ENCODE measurements around the gene IFT172. TPM values are rescaled to one million over a fixed set of nuclear protein-coding genes. Genes with fewer than 3 reads are reported as not detected.

Gene IFT172
- total RNA-seq, 2 experiments from 2014 or later = 13.9 to 26.8 TPM

- no TSS peak for BruUV-seq (replicated peaks)
- Histone ChIP-seq H3K79me2 (ENCODE audit: insufficient read depth, low read depth, low read length) (no peaks in the 10 kb centered on the region), H2AFZ (ENCODE audit: low read length) (no peak overlapping the region), H3K36me3 (ENCODE audit: insufficient read depth, low read length) (peaks cover 20% of the 10 kb centered on the region; the same call in 1 of the 2 replicates), H4K20me1 (ENCODE audit: insufficient read depth, low read length) (no peaks in the 10 kb centered on the region), H3K4me3 (ENCODE audit: low read depth, low read length, poor library complexity, severe bottlenecking) (no peak overlapping the region), H3K9me2 (ENCODE audit: insufficient read depth, low read length) (no peaks in the 10 kb centered on the region), H3K27ac (ENCODE audit: low read depth, low read length, poor library complexity, severe bottlenecking) (no peak overlapping the region), H3K4me1 (ENCODE audit: insufficient read depth, low read length, poor library complexity, severe bottlenecking) (no peaks in the 10 kb centered on the region), H3K9me3 (ENCODE audit: low read length) (no peaks in the 10 kb centered on the region), H3K4me2 (ENCODE audit: low read length) (no peak overlapping the region)
- ChIA-PET POLR2A (interaction anchor here (0.6 kb wide), 1 partner anchor 10 kb away, joined by 3 read pairs; no protein-coding TSS in a partner anchor), CTCF (ENCODE audit: unreplicated experiment) (no interaction called here)
- DNase-seq (ENCODE audit: low spot score) = no peak
- intact Hi-C loops (cut with micrococcal nuclease; ENCODE audit: unreplicated experiment) = no loop called here
- TF ChIP-seq, protein P1, sequence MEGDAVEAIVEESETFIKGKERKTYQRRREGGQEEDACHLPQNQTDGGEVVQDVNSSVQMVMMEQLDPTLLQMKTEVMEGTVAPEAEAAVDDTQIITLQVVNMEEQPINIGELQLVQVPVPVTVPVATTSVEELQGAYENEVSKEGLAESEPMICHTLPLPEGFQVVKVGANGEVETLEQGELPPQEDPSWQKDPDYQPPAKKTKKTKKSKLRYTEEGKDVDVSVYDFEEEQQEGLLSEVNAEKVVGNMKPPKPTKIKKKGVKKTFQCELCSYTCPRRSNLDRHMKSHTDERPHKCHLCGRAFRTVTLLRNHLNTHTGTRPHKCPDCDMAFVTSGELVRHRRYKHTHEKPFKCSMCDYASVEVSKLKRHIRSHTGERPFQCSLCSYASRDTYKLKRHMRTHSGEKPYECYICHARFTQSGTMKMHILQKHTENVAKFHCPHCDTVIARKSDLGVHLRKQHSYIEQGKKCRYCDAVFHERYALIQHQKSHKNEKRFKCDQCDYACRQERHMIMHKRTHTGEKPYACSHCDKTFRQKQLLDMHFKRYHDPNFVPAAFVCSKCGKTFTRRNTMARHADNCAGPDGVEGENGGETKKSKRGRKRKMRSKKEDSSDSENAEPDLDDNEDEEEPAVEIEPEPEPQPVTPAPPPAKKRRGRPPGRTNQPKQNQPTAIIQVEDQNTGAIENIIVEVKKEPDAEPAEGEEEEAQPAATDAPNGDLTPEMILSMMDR (conservative IDR thresholded peaks at IDR 0.05; ENCODE audit: low read length) = no peak
- no peak for TF ChIP-seq EZH2phosphoT487 (IDR thresholded peaks at IDR 0.05; ENCODE audit: borderline replicate concordance, low read depth, low read length)
These were observed 43.5 kb downstream of the IFT172 start for GRCh38 chr2:27446057-27446456.

GRCh38 chr2:27445615-27446014, 43.9 kb downstream of the IFT172 start:
- H3K9me2 ChIP-seq (ENCODE audit: insufficient read depth, low read length) = no peaks in the 10 kb centered on the region
- no peaks in the 10 kb centered on the region for H4K20me1 ChIP-seq (ENCODE audit: insufficient read depth, low read length)
- no peak for DNase-seq (ENCODE audit: low spot score)
- no peaks in the 10 kb centered on the region for H3K9me3 ChIP-seq (ENCODE audit: low read length)
- H3K36me3 ChIP-seq (ENCODE audit: insufficient read depth, low read length) = peaks cover 24% of the 10 kb centered on the region; the same call in 1 of the 2 replicates
- intact Hi-C loops (cut with micrococcal nuclease; ENCODE audit: unreplicated experiment) = no loop called here
- no peak overlapping the region for H3K27ac ChIP-seq (ENCODE audit: low read depth, low read length, poor library complexity, severe bottlenecking)
- H3K4me1 ChIP-seq (ENCODE audit: insufficient read depth, low read length, poor library complexity, severe bottlenecking) = no peaks in the 10 kb centered on the region
- H2AFZ ChIP-seq (ENCODE audit: low read length) = no peak overlapping the region
- no peak for TF ChIP-seq EZH2phosphoT487 (IDR thresholded peaks at IDR 0.05; ENCODE audit: borderline replicate concordance, low read depth, low read length)
- H3K79me2 ChIP-seq (ENCODE audit: insufficient read depth, low read depth, low read length) = no peaks in the 10 kb centered on the region
- CTCF ChIA-PET (ENCODE audit: unreplicated experiment) = no interaction called here
- no peak overlapping the region for H3K4me2 ChIP-seq (ENCODE audit: low read length)
- H3K4me3 ChIP-seq (ENCODE audit: low read depth, low read length, poor library complexity, severe bottlenecking) = no peak overlapping the region
- POLR2A ChIA-PET = interaction anchor here (0.7 kb wide), 1 partner anchor 26 kb away, joined by 3 read pairs; no protein-coding TSS in a partner anchor
- BruUV-seq (replicated peaks) = no TSS peak

DNA sequence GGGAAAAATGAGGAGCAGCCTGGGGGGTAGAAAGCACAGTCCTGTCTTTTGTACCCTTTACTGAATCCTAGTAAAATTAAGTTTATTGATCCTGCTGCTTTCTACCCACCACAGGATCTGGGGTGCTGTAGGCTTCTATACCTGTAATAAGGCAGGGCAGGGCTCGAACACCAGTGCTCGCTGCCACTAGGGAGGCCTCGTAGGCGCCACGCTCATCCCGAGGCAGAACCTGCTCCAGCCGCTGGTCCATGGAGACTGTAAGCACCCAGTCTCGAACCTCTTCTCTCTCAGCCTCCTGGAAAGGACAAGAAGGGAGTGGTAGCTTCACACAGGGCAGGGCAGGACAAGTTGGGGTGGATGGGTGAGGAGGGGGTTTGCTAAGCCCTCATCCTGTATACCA, 44.4 kb downstream of the IFT172 start:
- no peaks in the 10 kb centered on the region for H3K4me1 ChIP-seq (ENCODE audit: insufficient read depth, low read length, poor library complexity, severe bottlenecking)
- TF ChIP-seq, protein P1 (conservative IDR thresholded peaks at IDR 0.05; ENCODE audit: low read length) = no peak
- TF ChIP-seq EZH2phosphoT487 (IDR thresholded peaks at IDR 0.05; ENCODE audit: borderline replicate concordance, low read depth, low read length) = no peak
- H2AFZ ChIP-seq (ENCODE audit: low read length) = no peak overlapping the region
- no peaks in the 10 kb centered on the region for H3K79me2 ChIP-seq (ENCODE audit: insufficient read depth, low read depth, low read length)
- peaks cover 29% of the 10 kb centered on the region; the same call in 1 of the 2 replicates for H3K36me3 ChIP-seq (ENCODE audit: insufficient read depth, low read length)
- ChIA-PET CTCF (ENCODE audit: unreplicated experiment) (no interaction called here), POLR2A (interaction anchor here (0.7 kb wide), 1 partner anchor 27 kb away, joined by 3 read pairs; no protein-coding TSS in a partner anchor)
- intact Hi-C loops (cut with micrococcal nuclease; ENCODE audit: unreplicated experiment) = no loop called here
- BruUV-seq (replicated peaks) = no TSS peak
- H4K20me1 ChIP-seq (ENCODE audit: insufficient read depth, low read length) = no peaks in the 10 kb centered on the region
- no peak overlapping the region for H3K4me3 ChIP-seq (ENCODE audit: low read depth, low read length, poor library complexity, severe bottlenecking)
- no peaks in the 10 kb centered on the region for H3K9me2 ChIP-seq (ENCODE audit: insufficient read depth, low read length)
- DNase-seq (ENCODE audit: low spot score) = no peak
- no peak overlapping the region for H3K4me2 ChIP-seq (ENCODE audit: low read length)
- no peak overlapping the region for H3K27ac ChIP-seq (ENCODE audit: low read depth, low read length, poor library complexity, severe bottlenecking)
- H3K9me3 ChIP-seq (ENCODE audit: low read length) = no peaks in the 10 kb centered on the region

Measured in OCI-LY7 (cell line).